GM23338 (cell line): ENCODE results near the gene TOLLIP. TPM values are rescaled to one million over a fixed set of nuclear protein-coding genes. Genes with fewer than 3 reads are reported as not detected.

Experiments
- ATAC-seq: fragments of 200-7000 bp; cut with Tn5 transposase; 3 replicates; pipeline ENCODE4 v1.9.1; 2020
- DNase-seq: peaks from one replicate; pipeline ENCODE4 v3.0.0-alpha.2; 2015; ENCODE audit warnings: low spot score
- H2AFZ ChIP-seq: fragments of 200-600 bp; sonication (generic); 2 replicates; pipeline ENCODE4 v1.8.0; 2016; ENCODE audit warnings: antibody characterized with exemption, mild to moderate bottlenecking, moderate library complexity
- H3F3A ChIP-seq: fragments of 200-600 bp; sonication (generic); replicated peaks from 2 replicates; pipeline ENCODE4 v1.8.0; 2017; ENCODE audit warnings: antibody characterized with exemption, mixed run types, low read depth
- H3K27ac ChIP-seq: fragments of 200-600 bp; sonication (generic); 2 replicates; pipeline ENCODE4 v1.6.1; 2016; ENCODE audit warnings: low read depth
- H3K27me3 ChIP-seq: fragments of 200-600 bp; sonication (generic); 2 replicates; pipeline ENCODE4 v1.8.0; 2016; ENCODE audit warnings: mild to moderate bottlenecking, mixed run types, moderate library complexity; ENCODE audit not compliant: insufficient read depth
- H3K36me3 ChIP-seq: fragments of 200-600 bp; sonication (generic); 2 replicates; pipeline ENCODE4 v1.8.0; 2016; ENCODE audit warnings: mild to moderate bottlenecking; ENCODE audit not compliant: insufficient read depth
- H3K4me1 ChIP-seq: fragments of 200-600 bp; sonication (generic); 2 replicates; pipeline ENCODE4 v1.8.0; 2016; ENCODE audit warnings: mild to moderate bottlenecking, moderate library complexity; ENCODE audit not compliant: insufficient read depth
- H3K4me2 ChIP-seq: fragments of 200-600 bp; sonication (generic); 2 replicates; pipeline ENCODE4 v1.7.1; 2017; ENCODE audit warnings: mixed run types
- H3K4me3 ChIP-seq: fragments of 200-600 bp; sonication (generic); 2 replicates; pipeline ENCODE4 v1.6.1; 2016; ENCODE audit warnings: mixed run types
- H3K79me2 ChIP-seq: fragments of 200-600 bp; sonication (generic); replicated peaks from 2 replicates; pipeline ENCODE4 v1.8.0; 2017; ENCODE audit warnings: mild to moderate bottlenecking; ENCODE audit not compliant: insufficient read depth
- H3K9me2 ChIP-seq: fragments of 200-600 bp; sonication (generic); 2 replicates; pipeline ENCODE4 v1.8.0; 2017; ENCODE audit not compliant: insufficient read depth
- H4K20me1 ChIP-seq: fragments of 200-600 bp; sonication (generic); replicated peaks from 2 replicates; pipeline ENCODE4 v1.8.0; 2017; ENCODE audit warnings: mild to moderate bottlenecking; ENCODE audit not compliant: insufficient read depth
- H3K27ac Mint-ChIP-seq: 2 replicates; pipeline ENCODE4 v1.8.0; 2020; ENCODE audit warnings: inconsistent platforms, mild to moderate bottlenecking, moderate library complexity, mixed read lengths
- H3K27me3 Mint-ChIP-seq: 3 replicates; pipeline ENCODE4 v1.8.0; 2022; ENCODE audit warnings: low read depth, mild to moderate bottlenecking, moderate library complexity, mixed read lengths, inconsistent platforms; ENCODE audit not compliant: insufficient read depth, poor library complexity
- H3K36me3 Mint-ChIP-seq: 3 replicates; pipeline ENCODE4 v1.8.0; 2021; ENCODE audit warnings: low read depth, mild to moderate bottlenecking, inconsistent platforms, moderate library complexity, mixed read lengths
- H3K4me1 Mint-ChIP-seq: 3 replicates; pipeline ENCODE4 v1.8.0; 2020; ENCODE audit warnings: mild to moderate bottlenecking, inconsistent platforms, mixed read lengths
- H3K4me3 Mint-ChIP-seq: 3 replicates; pipeline ENCODE4 v1.8.0; 2021; ENCODE audit warnings: moderate library complexity, mild to moderate bottlenecking, inconsistent platforms, mixed read lengths
- H3K9me3 Mint-ChIP-seq: 3 replicates; pipeline ENCODE4 v1.8.0; 2020; ENCODE audit warnings: moderate library complexity, mild to moderate bottlenecking, inconsistent platforms, mixed read lengths
- CREB1 ChIP-seq: fragments of 250-450 bp; sonication (Bioruptor Pico); IDR thresholded peaks from 2 replicates; pipeline ENCODE4 v1.5.0; 2020; ENCODE audit warnings: low read depth, mild to moderate bottlenecking, moderate library complexity
- CTCF ChIP-seq, 2 experiments: fragments of 200-600 bp in 1 of 2; sonication (generic) in 1 of 2; conservative IDR thresholded peaks; 2 replicates each; pipeline versions ENCODE4 v1.5.1 to v1.6.1; 2016 to 2017; ENCODE audit warnings: antibody characterized with exemption in 2 of 2, low read depth in 2 of 2, mild to moderate bottlenecking in 2 of 2, moderate library complexity in 1 of 2
- EZH2 ChIP-seq: fragments of 200-600 bp; sonication (generic); IDR thresholded peaks from one replicate; pipeline ENCODE4 v1.8.0; 2017; ENCODE audit warnings: antibody characterized with exemption, mild to moderate bottlenecking, low read depth; ENCODE audit not compliant: unreplicated experiment
- EZH2phosphoT487 ChIP-seq: fragments of 200-600 bp; sonication (generic); IDR thresholded peaks from one replicate; pipeline ENCODE4 v1.8.1; 2018; ENCODE audit warnings: antibody characterized with exemption; ENCODE audit not compliant: unreplicated experiment
- NANOG ChIP-seq: IDR thresholded peaks from 2 replicates; pipeline ENCODE4 v1.6.1; 2016; ENCODE audit warnings: antibody characterized with exemption, borderline replicate concordance
- STAT1 ChIP-seq: IDR thresholded peaks from one replicate; pipeline ENCODE4 v1.6.1; 2016; ENCODE audit warnings: antibody characterized with exemption; ENCODE audit not compliant: unreplicated experiment
- polyA plus RNA-seq: library from polyadenylated mRNA; unstranded; fragments of >200 nt; fragmentation: Nextera tagmentation; extraction: Ambion mirVana; gene quantifications from 2 replicates; pipeline ENCODE4 v1.2.1, GENCODE V29; 2016
- total RNA-seq: library from RNA; depleted of rRNA; stranded (reverse); fragments of >200 nt; shearing (Covaris generic); gene quantifications from 2 replicates; pipeline ENCODE4 v1.2.3, GENCODE V29; 2014
- TF ChIP-seq, protein P1 (sequence below): IDR thresholded peaks from one replicate; pipeline ENCODE4 v1.6.1; 2018; ENCODE audit warnings: antibody characterized with exemption; ENCODE audit not compliant: unreplicated experiment

Gene TOLLIP
- total and polyA plus RNA-seq, 2 experiments from 2014 or later, result 13.5 to 18.0 TPM

DNA sequence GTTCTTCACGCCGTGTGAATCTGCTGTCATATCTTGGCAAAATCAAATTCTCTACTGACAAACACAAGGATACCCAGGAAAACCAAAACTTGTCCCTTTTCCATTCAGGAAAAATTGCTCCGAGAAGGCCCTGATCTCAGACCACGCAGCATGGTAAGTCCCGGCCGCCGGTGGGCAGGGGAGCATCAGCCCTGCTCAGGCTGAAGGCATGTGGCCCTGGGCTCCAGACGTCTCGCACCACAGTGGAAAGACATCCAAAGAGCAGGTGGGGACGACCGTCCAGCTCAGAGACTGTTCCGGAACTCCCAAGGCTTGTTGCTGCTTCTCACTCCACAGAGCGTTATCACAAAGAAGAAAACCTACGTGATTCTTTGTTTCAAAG is 29.8 kb downstream of the TOLLIP start (continued):
- TF ChIP-seq, protein P1, sequence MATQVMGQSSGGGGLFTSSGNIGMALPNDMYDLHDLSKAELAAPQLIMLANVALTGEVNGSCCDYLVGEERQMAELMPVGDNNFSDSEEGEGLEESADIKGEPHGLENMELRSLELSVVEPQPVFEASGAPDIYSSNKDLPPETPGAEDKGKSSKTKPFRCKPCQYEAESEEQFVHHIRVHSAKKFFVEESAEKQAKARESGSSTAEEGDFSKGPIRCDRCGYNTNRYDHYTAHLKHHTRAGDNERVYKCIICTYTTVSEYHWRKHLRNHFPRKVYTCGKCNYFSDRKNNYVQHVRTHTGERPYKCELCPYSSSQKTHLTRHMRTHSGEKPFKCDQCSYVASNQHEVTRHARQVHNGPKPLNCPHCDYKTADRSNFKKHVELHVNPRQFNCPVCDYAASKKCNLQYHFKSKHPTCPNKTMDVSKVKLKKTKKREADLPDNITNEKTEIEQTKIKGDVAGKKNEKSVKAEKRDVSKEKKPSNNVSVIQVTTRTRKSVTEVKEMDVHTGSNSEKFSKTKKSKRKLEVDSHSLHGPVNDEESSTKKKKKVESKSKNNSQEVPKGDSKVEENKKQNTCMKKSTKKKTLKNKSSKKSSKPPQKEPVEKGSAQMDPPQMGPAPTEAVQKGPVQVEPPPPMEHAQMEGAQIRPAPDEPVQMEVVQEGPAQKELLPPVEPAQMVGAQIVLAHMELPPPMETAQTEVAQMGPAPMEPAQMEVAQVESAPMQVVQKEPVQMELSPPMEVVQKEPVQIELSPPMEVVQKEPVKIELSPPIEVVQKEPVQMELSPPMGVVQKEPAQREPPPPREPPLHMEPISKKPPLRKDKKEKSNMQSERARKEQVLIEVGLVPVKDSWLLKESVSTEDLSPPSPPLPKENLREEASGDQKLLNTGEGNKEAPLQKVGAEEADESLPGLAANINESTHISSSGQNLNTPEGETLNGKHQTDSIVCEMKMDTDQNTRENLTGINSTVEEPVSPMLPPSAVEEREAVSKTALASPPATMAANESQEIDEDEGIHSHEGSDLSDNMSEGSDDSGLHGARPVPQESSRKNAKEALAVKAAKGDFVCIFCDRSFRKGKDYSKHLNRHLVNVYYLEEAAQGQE, result no peak
- TF ChIP-seq CTCF (conservative IDR thresholded peaks at IDR 0.05; ENCODE audit: low read depth in 2 of 2), result no peak

- no peak for DNase-seq
- H3K36me3 Mint-ChIP-seq, result peaks cover 10% of the 10 kb centered on the region; the same call in 1 of the 3 replicates
- H3K4me1 Mint-ChIP-seq, result peaks cover 5% of the 10 kb centered on the region; the same call in 2 of the 3 replicates
- no peak overlapping the region for H3K4me3 ChIP-seq
- H2AFZ ChIP-seq, result no peak overlapping the region
- H3K27me3 Mint-ChIP-seq, result peaks cover 9% of the 10 kb centered on the region
- H3K4me3 Mint-ChIP-seq, result no peak overlapping the region
- no peak overlapping the region for H3K4me2 ChIP-seq
- no peaks in the 10 kb centered on the region for H3K9me2 ChIP-seq
- no peak for TF ChIP-seq NANOG
- no peak for TF ChIP-seq EZH2
- no peak for TF ChIP-seq CREB1 (CRISPR knock-in tag)
- TF ChIP-seq EZH2phosphoT487, result no peak
- no peak for TF ChIP-seq STAT1
- H3K36me3 ChIP-seq, result no peaks in the 10 kb centered on the region
- no peak overlapping the region for H3K27ac ChIP-seq
- H4K20me1 ChIP-seq, result no peaks in the 10 kb centered on the region
- no peaks in the 10 kb centered on the region for H3K79me2 ChIP-seq
- no peaks in the 10 kb centered on the region for H3K9me3 Mint-ChIP-seq
- no peaks in the 10 kb centered on the region for H3K4me1 ChIP-seq
- H3K27me3 ChIP-seq, result no peaks in the 10 kb centered on the region
- no peaks in the 10 kb centered on the region for H3F3A ChIP-seq
- ATAC-seq, result no peak
- H3K27ac Mint-ChIP-seq, result no peak overlapping the region
Observed at GRCh38 chr11:1278766-1279673, 30.4 kb downstream of the TOLLIP start.
